GM21423 (cell line): ENCODE measurements around the gene PPIL3.

Experiments used
- ATAC-seq: cut with Tn5 transposase; IDR thresholded peaks from one replicate; pipeline ENCODE4 v1.9.1; 2021; ENCODE audit warnings: mild to moderate bottlenecking, moderate library complexity; ENCODE audit not compliant: unreplicated experiment

The PPIL3 gene

DNA sequence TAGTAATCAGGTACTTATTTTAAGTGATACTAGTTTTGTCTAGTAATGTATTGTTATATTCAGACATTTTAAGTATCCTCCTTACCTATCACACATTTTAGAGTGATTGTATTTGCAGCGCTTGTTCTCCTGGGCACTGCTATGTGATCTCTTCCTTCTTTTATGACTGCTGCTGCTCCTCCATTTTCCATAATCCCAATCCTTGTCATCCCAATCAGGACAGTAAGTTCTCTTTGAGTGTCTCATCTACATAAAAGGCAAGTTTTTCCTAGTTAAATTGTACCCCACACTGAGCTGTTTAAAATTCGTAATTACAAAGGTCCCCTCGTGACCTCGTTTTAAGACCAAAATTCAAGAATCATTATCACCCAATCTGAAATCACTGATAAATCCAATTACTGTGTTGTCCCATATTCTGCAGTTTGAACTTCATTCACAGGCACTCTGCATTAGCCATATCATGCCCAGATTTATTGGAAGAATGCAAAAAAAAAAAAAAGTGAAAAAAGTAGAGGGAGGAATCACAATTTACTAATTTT is 27.2 kb downstream of the PPIL3 start:
- ATAC-seq, result no peak

DNA sequence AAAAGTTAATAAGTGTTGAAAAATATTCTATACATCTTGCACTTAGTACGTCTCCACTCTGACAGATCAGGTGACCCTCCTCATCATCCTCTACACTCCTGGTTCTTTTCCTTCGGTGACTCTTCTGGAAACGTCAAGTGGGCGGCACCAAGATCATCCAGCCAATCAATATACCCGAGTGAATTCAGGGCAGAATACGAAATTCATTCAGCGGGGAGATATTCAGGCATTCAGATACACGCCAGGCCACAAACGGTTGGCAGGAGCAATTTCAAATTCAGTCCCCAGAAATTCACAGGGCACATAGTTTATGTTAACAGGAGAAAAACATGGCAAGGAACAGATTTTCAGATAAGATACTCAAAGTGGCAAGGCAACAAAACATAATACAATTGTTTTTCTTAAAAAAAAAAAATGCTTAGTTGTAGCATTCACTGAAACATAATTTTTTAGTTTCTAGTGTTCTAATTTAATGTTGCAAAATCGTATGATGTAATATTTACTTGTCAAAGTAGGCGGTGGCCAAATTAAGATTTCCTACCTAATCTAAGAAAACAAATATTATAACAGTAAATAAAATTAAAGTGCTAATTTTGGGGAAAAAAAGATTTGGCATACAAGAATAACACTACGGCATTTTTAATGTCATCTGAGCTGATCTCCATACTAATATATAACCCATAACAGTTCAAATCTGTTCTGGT is 28.6 kb downstream of the PPIL3 start:
- ATAC-seq, result no peak

DNA sequence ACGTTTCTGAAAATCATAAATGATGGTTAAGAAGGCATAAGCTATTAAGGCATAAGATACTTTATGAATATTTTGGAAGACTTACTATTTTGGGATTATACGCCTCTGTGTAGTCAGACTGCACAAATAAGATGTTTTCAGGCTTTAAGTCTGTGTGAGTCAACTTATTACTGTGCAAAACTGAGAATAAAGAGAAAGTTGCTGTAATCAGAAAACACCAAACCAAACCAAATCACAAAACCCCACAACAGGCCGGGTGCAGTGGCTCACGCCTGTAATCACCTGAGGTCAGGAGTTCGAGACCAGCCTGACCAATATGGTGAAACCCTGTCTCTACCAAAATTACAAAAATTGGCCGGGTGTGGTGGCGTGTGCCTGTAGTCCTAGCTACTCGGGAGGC is 32.1 kb downstream of the PPIL3 start:
- ATAC-seq, result no peak

DNA sequence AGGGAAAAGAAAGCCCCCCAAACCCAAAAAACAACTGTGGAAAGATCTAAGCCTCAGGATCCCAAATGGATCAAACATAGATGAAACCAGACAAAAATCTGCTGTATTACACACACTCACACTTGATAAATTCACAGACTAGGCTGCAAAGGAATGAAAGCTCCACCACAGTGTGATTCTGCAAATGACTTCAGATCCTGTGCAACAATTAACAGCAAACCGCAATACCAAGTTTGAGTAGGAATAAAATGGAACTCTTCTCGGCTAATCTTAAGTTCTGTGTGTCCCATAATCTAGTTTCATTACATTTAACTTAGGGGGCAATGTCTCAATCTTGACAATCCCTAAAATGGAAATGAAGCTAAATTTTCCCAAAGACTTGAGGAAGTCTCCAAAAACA is 36.3 kb downstream of the PPIL3 start:
- ATAC-seq, result no peak

DNA sequence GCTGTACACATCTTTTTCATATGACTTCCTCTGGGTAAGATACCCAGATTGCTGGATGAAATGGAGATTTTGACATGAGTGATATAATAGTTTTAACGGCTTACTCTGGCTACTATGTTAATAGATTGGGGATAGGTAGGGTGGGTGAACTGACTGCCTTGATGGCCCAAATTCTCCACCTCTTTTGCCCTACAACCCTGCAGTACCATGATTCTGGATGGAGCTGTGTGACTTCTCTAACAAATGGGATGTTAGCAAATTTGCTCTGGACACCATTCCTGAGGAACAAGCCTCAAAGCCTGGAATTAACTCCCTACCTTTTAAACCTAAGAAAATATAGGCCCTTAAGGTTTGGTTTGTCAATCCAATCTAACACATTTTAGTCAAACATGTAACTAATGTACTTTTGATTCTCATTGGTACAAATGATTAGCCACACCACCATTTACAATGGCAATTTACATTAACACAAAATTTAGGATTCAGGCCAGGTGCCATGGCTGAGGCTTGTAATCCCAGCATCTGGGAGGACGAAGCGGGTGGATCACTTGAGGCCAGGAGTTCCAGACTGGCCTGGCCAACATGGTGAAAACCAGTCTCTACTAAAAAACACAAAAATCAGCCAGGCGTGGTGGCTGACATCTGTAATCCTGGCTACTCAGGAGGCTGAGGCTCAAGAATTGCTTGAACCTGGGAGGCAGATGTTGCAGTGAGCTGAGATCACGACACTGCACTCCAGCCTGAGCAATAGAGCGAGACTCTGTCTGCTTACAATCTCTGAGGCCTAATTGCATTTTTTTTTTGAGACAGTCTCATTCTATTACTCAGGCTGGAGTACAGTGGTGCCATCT is 37.3 kb downstream of the PPIL3 start:
- ATAC-seq, result no peak

DNA sequence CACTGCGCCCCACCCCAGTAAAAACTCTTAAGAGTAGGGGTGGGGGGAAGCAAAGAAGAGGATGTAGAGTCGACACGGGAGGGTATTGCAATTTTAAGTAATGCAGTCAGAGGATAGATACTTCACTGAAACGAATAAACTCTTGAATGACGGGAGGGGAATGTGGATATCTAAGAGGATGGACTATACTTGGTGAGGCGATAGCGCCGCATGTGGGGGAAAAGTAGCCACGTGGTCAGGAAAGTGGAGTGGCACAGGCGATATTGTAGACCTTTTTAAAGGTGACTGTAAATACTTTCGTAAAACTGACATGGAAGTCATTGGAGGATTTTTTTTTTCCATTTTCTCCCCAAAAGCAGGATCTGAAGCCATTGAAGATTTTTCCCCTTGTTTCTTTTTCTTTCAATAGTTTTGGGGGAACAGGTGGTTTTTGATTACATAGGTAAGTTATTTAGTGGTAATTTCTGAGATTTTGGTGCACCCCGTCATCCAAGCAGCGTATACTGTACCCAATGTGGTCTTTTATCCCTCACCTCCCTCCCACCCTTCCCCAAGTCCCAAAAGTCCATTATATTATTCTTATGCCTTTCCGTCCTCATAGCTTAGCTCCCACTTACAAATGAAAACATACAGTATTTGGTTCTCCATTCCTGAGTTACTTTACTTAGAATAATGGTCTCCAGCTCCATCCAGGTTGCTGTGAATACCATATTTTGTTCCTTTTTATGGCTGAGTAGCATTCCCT is 38.2 kb downstream of the PPIL3 start:
- no peak for ATAC-seq

DNA sequence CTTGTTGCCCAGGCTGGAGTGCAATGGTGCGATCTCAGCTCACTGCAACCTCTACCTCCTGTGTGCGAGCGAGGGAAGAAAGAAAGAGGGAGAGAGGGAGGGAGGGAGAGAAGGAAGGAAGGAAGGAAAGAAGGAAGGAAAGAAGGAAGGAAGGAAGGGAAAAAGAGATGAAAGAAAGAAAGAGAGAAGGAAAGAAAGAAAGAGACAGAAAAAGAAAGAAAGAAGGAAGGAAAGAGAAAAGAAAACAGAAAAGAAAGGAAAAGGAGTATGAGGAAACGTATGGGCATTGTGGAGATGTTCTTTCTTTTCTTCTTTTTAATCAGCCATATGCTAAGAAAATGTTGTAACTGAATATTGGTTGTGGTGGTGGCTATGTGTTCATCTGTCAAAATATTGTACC is 40.9 kb downstream of the PPIL3 start:
- ATAC-seq, result no peak

DNA sequence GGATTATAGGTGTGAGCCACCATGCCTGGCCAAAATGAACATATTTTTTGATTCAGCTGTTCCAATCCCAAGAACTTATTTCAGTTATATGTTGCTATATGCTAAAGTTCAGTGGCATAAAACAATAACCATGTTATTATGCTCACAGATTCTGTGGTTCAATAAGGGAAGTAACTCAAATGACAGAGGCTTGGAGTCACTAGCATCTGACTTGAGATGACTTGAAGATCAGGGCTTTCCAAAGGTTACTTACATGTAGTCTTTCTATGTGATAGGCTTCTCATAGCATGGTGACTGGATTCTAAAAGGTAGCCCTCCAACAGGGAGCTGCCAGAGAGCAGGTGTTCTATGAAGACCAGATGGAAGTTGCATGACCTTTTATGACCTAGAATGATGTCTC is 41.6 kb downstream of the PPIL3 start:
- no peak for ATAC-seq

DNA sequence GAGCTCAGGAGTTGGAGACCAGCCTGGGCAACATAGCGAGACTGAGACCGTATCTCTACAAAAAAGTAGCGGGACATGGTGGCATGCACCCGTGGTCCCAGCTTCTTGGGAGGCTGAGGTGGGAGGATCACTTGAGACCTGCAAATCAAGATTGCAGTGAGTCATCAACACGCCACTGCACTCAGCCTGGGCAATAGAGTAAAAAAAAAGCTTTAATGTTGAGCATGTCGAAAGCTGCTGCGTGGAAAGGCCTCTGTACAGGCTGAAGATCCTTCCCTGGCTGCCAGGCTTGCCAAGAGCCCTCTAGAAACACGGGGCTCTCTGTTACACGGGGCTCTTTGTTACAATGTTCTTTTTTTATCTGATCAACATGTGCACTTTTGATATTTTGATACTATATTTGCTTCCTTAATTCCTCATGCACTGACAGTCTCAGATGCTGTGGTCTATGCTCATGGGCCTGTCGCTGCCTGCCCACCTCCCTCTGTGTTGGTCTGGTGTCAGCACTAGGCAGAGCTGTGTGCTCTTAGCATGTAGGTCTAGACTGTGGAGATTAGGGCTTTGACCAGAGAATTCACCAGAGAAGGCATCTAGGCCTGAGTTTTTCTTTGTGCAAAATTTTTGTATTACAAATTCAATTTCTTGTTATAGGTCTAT is 43.1 kb downstream of the PPIL3 start:
- ATAC-seq, result no peak

DNA sequence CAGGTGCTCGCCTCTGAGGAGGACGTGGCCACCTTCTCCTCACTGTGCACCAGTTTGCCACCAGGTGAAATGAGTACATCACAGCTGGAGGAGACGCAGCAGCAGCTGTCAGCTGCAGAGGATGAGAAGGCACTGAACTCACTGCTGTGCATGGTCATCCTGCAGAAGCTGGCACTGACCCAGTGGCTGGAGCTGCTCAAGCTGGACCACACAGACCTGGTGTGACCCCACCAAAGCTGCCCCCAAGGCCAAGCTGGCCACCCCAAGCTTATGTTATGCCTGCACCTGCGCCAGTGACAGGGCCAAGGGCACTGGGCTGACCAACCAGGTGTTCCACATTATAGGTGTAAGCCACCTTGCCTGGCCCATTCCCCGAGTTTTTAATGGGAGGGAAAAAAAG is 43.7 kb downstream of the PPIL3 start:
- no peak for ATAC-seq

DNA sequence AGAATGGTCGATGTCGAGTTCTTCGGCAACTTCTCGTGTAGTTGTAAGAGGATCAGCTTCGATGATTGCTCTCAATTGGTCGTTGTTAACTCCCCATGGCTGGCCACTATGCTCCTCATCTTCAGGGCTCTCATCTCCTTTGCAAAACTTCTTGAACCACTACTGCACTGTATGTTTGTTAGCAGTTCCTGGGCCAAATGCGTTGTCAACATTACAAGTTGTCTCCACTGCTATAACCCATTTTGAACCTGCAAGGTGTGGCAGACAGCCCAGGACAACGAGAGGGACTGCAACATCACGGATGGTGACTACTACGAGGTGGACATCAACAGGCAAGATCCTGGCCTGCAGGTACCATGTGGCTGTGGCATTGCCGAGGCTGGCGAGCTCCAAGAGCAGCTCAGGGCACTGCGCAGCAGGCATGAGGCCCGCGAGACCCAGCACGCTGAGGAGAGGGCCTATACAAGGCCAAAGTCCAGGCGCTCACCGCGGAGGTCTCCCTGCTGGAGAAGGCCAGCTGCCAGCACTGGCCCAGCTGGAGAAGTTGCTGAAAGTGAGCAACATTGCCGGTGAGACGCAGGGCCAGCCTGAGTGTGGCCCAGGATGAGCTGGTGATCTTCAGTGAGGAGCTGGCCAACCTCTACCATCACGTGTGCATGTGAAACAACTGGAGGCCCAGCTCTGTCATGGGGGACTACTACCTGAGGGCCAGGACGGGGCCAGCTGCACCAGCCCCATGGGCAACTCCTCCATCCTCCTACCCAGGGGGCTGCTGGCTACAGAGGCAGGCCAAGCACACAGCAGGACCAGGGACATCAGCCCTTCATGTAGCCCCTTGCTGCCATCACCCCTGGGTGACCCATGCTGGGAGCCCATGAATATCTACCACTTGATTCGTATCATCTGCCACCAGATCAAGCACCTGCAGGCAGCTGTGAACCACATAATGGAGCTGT is 44.6 kb downstream of the PPIL3 start:
- no peak for ATAC-seq

DNA sequence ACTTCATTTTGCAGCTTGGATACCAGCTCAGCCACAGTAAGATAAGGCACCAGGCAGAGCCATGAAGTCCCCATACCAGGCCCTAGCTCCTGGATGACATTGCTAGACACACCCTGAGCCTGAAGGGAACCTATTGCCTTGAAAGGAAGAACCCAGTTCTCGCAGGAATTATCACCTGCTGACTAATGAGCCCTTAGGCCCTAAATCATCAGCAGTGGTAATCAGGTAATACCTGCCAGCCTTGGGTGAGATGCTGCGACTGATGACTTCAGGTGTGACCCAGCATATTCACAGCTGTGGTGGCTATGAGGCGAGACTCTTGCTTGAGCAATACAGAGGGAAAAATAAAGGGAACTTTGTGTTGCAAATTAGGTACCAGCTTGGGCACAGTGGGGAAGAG is 49.4 kb downstream of the PPIL3 start:
- ATAC-seq, result no peak

DNA sequence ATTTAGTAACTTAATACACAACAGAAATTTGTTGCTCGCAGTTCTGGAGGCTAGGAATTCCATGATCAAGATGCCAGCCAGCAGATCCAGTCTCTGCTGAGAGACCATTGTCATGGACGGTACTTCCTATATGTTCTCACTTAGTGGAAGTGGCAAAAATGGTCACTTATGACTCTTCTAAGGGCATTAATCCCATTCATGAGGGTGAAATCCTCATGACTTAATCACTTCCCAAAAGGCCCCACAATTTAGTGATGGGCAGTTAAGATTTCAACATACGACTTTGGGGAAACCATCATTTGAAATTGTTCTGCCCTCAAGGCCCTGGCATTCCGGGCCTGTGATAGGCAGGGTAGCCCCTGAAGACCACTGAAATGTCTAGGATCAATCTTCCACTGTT is 54.2 kb downstream of the PPIL3 start:
- no peak for ATAC-seq

DNA sequence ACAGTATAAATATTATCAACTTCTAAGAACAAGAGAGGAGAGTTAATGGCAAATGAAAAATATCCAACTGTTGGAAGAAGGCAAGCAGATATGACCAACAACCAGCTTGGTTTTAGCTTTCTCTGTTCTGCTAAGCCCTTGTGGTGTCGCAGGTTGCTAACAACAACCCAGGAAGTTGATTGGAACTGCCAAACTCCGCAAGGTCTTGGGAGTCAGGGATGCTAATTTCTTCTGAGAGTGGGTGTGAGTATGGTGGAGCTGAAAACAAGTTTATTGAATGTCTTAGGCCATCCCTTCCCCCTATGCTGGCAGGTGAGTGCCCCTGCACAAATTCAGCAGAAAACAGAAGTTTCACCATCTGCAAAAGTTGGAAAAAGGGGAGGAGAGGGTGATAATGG is 59.6 kb downstream of the PPIL3 start:
- no peak for ATAC-seq

DNA sequence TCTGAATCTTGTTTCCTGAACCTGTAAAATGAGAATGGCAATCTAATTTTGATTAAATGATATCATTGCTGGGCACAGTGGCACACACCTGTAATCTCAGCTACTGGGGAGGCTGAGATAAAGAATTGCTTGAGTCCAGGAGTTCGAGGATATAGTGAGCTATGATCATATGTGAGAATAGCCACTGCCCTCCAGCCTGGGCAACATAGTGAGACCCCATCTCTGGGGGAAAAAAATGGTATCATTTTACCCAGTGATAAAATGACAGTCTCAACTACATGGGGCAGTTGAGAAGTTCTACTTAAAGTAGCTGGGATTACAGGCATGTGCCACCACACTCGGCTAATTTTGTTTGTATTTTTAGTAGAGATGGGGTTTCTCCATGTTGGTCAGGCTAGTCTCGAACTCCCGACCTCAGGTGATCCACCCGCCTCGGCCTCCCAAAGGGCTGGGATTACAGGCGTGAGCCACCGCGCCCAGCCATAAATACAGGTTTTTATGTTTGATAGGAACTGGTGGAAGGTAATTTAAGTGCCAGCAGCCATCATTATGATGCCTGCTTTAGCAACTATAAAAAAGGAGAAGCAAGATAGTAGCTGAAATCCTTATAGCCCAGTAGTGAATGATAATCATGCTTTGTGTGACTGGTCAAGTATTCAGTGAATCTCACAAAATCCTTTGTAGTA is 60.2 kb downstream of the PPIL3 start:
- no peak for ATAC-seq

DNA sequence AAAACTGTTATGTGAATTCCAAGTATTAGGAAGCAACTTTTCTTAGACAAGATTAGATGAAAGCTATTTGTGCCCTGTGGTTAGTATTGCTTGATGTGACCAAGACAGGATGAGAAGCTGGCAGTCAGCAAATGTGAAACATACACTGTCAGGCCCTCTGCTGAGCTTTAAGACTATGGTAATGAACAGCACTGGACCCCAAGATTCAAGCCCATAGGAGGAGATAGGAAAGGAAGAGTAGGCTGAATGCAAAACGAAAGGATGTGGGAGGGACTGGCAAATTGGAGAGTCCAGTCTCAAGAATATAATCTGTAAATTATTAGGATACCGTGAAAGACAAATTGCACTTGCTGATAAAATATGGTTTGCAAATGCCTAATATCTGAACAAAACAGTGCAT is 60.8 kb downstream of the PPIL3 start:
- no peak for ATAC-seq

DNA sequence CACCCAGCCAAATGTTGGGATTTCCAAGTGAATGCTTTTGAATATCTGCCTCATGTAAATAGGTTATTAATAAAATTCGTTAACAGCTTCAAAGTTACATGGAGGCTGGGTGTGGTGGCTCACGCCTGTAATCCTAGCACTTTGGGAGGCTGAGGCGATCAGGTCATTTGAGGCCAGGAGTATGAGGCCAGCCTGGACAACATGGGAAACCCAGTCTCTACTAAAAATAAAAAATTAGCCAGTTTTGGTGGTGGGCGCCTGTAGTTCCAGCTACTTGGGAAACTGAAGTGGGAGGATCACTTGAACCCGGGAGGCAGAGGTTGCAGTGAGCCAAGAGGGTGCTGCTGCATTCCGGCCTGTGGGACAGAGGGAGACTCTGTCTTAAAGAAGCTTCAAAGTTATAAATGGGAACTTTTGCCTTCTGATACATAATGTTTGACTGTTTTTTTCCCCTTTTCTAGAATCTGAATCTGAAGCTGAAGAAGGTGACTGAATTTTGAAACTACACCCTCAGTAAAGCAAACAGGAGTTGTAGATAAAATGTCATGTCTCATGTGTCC is 67.1 kb downstream of the PPIL3 start:
- ATAC-seq, result no peak
